HG02623 (cell line): Measurements from ENCODE around the gene RGS19.

Source experiments
- ATAC-seq: cut with Tn5 transposase; IDR thresholded peaks from one replicate; pipeline ENCODE4 v1.9.1; 2021; ENCODE audit warnings: moderate library complexity; ENCODE audit not compliant: unreplicated experiment

Gene RGS19

DNA sequence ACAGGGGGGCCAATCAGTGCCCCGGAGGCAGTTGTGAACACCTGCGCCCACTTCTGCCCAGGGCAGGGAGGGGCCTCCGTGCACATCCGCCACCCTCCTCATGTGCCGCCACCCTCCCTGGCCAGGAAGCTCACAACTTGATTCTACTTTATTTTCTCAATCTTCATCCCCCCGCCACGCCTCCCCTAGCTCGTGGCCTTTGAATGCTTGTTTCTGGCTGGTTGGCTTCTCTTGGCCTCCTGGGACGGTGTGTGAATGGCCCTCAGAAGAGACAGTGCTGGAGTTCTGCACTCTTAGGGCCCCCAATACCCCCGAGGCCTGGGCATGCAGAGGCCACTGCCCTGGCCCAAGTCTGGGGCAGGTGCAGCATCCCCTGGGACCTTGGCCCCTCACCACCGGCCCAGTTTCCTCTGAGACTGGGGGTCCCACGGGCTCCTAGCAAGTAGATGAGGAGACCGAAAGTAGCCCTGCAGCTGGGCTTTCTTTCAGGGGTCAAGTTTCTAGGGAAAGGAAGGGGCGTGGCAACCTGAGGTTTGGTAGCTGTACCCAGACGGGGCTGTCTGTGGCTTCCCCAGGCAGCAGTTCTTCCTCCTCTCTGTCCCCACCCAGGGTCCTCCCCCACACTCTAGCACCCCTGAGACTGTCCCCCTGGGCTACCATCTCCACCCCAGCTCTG lies 1.3 kb downstream of the RGS19 start:
- no peak for ATAC-seq

DNA sequence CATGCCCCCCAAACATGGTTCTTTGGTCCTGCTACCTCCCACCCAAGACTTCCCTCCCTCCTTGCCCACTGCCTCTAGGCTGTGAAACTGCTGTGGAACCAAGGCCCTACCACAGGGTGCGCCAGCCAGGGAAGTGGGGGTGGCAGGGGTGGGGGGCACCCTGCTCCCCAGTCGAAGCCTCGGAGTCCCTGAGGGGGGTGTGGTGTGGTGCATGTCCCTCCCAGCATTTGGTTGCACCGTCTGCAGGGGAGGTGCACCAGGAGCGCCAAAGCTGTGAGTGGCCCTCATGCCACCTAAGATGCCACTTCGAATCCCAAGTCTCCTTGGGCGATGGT lies 1.8 kb downstream of the RGS19 start:
- ATAC-seq = no peak

DNA sequence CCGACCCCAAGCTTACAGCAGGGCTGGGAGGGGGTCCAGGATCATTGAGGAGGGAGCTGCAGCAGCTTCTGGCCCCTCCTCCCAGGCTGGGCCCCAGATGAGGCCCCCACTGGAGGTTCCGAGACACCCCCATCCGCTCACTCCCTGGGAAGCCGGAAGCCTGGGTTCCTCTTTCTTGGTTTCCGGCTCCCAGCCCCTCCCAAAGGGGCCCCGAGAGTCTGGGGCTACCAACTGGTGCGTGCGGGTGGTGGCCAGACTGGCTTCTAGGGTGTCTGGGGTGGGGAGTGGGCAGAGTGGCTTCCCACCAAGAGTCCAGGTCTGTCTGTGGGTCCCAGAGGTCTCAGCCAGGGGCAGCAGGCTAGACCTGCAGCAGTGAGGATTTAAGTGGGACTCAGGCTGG lies 2.2 kb downstream of the RGS19 start:
- ATAC-seq = no peak

DNA sequence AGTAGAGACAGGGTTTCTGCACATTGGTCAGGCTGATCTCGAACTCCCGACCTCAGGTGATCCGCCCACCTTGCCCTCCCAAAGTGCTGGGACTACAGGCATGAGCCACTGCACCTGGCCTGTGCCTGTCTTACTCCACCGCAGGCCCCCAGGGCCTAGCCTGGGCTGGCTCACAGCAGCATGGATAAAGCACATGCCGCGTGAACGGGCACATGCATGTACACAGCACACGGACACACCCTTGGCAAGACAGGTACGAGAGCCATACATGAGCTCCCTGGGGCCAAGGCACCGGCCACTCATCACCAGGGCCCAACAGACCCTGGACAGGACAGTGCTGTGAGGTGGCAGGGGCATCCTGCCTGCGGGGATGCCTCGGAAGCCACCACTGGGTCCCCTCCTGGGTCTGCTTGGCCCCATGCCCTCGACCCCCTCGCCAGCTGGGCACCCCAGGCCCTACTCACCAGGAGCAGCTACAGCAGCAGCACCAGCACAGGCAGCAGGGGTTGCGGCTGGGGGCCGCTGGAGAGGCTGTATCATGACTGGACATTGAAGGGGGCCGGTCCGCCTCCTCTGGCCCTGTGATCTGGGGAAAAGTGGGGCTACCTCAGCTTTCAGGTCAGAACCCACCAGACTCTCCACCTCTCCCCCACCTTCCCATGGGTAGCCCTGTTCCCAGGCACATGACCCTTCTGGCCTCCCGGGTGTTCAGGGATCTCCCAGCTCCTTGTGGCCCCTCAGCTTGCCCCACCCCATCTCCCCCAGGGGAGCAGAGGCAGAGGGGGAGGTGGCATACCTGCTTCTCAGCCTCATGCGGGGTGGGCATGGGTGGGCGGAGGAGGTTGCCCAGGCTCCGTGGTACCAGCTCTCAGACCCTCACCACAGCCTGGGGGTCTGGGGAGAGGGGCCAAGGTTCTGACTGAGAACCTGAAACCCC lies 3.0 kb downstream of the RGS19 start:
- no peak for ATAC-seq

DNA sequence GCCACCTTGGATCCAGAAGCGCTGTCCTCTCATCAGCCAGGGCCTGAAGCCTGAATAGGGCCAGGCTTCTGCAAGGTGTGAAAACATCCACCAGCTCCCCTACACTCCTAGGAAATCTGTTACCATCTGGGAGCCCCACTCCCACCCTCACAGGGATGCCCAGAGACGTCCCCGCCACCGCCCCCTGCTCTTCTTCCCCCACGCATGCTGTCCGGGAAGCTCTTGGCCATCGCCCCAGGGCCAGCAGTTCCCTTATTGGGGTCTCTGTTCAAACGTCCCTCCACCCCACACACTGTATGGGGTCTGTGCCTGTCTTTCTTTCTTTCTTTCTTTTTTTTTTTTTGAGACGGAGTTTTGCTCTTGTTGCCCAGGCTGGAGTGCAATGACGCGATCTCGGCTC lies 3.8 kb downstream of the RGS19 start:
- ATAC-seq = no peak

DNA sequence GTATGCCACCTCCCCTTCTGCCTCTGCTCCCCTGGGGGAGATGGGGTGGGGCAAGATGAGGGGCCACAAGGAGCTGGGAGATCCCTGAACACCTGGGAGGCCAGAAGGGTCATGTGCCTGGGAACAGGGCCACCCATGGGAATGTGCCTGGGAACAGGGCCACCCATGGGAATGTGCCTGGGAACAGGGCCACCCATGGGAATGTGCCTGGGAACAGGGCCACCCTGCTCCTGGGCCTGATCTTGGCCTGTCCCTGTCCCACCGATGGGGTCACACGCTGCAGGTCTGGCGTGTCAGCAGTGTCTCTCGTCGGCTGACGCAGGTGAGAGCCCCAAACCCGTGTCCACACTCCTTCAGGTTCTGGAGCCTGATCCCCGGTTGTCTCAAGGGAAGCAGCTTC lies 4.4 kb downstream of the RGS19 start:
- no peak for ATAC-seq

DNA sequence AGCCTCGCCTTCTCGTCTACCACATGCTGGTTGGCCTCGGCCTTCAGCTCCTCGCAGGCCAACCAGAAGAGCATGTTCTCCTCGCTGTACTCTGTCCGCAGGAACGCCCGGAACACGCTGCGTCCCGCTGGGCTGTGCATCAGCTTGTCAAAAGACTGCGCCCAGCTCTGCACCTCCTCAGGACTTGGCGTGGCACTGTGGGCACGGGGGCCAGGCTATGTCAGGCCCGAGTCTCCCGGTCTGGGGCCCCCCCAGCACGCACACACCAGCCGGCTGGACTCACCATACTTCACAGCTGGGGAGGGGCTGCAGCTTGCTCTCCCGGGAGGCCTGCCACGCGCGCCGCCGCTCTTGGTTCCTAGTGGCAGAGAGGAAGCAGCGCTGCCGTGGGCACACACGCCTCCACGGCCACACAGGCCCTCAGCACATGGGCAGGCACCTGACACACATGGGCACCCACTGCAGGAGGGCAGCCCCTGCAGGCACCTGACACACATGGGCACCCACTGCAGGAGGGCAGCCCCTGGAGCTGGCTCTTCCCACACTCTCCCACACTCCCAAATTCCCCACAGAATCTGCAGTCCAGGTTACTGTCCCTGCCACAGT lies 5.0 kb downstream of the RGS19 start:
- no peak for ATAC-seq

DNA sequence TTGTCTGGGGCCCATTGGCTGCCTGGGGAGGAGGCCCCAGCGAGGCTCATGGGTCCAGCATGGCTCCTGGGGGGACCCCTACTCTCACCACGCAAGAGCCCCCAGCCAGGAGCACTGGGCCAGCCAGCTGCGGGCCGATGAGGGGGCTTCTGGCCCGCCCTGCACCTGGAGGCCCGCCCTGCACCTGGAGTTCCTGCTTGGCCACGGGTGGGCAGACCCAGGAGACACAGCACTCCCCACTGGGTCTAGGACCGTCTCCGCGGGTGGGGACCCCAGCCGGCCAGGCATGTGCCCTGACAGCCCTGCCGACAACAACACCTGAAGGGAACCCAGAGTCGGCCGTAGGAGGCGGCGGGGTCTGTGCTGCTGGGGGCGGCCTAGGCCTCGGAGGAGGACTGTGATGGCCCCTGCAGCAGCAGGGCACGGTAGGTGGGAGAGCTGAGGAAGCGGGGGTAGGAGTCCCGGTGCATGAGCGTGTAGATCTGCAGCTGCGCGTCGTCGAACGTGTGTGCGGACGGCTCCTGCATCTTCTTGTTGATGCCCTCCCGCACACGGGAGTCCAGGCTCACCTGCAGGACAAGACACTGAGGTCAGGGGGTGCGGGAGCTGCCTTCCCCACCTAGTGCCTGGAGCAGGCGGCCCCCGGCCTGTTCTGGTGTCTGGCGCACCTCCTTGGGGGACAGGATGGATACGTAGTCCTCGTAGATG lies 5.7 kb downstream of the RGS19 start:
- ATAC-seq = no peak

DNA sequence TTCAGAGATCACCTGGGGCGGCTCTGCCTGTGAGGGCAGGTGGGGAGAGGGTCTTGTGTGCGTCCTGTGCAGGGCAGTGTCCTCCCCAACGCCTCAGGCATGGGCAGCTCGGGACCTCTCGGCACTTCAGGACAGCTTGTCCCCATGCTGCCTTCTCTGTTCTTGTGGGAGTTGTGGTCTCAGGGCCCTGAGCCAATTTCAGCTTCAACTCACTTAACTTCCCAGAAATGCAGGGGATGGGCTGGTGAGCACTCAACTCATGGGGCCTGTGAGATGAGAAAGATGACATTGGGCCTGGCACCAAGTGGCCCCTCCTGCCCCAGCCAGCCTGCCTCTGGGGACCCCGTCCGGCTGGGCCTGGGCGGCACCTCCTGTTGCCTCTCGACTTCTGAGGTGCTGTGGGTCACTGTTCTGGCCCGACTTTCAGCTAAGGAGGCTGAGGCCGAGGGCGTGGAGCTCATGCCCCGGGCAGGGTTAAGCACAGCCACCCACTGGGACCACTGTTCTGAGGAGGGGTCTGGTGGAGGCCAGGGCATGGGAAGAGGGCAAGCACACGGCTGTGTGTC lies 6.7 kb downstream of the RGS19 start:
- ATAC-seq = no peak

DNA sequence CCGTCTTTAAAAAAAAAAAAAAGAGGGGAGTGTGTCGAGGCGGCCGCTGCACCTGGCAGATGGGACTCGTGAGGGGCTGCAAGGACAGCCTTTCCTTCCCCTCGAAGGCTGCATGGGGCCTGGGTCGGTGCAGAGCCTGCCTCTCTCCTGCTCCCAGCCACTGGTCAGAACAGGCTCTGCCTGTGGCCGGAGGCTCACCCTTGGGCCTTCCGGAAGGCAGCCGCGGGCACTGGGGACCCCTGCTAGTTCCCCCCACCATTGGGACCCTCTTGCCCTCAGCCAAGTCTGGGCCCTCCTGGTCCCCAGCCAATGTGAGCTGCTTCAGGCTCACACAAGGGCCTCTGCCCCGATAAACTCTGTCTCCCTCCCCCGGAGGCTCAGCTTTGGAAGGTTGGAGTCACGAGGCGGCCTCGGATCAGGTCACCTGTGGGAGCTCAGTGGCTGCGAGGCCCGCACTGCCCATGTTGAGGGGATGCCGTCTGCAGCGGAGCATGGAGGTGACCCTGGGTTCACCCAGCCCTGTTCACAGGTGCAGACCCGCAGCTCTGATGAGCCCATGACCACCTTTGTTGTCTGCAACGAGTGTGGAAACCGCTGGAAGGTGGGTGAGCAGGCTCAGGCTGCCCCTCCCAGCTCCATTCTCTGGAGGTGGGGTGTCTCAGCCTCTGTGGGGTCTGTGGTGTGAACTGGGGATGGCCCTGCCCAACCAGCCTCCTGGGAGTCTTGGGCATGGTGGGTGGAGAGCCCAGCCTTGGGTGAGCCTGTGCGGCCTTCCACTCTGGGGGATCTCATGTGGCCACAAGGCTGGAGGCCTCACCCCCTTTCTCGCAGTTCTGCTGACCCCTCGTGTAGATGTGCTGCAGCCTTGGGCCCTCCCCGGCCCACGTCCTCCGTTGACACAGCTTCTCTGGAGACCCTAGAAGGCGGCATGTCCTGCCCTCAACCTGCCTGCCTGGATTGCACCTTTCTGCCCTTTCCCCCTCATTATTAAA lies 7.7 kb downstream of the RGS19 start:
- ATAC-seq = no peak

DNA sequence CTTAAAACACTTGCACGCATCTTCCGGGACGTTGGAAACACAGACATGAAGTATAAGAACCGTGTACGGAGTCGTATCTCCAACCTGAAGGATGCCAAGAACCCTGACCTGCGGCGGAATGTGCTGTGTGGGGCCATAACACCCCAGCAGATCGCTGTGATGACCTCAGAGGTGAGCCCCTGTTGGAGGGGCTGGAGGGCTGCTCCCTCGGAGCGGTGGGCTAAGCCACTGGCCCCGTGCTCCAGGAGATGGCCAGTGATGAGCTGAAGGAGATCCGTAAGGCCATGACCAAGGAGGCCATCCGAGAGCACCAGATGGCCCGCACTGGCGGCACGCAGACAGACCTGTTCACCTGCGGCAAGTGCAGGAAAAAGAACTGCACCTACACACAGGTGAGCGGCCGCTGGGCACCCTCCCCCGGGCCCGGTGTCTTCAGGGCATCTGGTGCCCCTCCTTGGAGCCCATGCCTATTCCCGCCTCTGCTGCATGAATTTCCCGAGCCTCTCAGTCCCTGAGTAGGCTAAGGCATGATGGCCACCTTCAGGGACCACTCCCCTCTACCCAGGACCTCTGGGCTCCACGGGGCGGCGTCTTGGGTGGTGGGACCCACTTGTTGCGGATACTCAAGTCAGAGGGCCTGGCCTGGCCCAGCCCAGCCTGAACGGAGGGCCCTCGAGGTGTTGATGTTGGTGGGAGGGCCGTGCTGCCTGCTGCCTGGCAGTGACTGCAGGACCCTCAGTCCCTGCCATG lies 8.9 kb downstream of the RGS19 start:
- ATAC-seq = no peak

DNA sequence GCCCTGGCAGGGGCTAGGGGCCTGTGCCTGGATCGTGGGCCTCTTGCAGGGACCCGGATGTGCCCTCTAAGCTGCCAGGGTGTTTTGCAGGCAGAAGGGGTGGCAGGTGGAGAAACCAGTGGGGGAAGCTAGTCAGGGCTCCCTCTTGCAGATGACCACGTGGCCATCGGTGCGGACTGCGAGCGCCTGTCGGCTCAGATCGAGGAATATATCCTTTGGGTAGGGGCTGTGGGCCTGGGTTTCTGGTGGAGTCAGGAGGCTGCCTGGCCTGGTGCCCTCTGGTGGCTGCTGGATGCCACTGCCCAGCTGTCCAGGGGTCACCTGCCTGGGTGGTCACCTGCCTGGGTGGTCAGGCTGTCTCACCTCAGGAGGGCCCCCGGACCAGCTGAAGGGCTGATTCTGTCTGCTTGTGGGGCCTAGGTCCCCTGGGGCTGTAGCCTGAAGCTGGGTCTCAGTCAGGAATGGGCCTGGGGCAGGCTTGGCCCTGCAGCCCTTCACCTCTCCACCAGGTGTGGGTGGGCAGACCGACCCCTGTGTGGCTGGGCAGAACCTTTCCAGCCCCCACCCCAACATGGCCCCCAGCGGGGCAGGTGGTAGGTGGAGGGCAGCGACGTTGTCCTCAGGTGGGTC lies 9.6 kb downstream of the RGS19 start:
- ATAC-seq = no peak

DNA sequence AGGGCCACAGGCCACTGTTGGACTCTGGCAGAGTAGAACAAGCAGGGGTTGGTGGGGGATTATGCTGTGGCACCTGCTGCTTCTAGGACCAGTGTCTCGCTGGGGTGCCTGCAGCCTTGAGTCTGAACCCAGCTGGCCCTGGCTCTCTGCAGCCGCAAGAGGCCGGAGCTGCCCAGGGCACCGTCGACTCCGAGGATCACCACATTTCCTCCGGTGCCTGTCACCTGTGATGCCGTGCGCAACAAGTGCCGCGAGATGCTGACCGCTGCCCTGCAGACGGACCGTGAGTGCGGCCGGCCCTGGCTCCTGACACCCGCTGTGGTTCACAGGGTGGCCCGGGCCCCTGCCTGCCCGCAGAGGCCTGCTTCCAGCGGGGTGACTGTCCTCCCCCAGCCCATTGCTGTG lies 10.1 kb downstream of the RGS19 start:
- no peak for ATAC-seq

DNA sequence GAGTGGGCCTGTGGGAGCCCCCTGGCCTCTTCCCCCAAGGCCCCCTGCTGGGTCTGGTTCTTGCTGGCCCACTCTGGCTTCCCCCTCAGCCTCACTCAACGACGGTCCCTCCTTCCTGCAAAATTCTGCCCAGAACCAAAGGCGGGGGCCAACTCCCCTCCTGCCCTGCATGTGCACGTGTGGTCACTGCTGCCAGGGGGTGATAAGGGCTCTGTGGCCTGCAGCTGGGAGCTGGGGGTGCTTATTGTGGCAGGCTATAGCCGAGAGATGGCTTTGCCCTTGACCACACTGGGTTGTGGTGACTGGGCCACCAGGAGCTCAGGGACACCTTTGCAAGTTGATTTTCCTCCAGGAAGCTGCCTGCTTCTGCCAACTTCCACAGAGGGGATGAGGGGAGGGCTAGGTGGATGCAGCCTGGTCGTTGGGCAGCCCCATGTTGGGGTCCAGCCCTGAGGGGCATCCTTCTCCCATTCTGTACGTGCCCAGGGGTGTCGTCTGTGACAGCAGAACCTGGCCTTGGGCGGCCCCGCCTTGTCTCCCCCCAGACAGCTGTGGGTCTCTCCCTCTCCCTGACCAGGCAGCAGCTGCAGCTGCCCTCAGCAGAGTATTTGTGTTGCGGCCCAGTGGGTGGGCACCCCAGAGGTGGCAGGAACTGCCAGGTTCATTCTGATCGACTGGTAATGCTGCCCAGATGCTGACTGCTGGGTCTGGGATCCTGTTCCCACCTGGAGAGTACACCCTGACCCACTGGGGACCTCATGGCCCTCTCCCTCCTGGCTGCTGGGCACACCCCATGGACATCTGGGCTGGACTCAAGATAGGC lies 10.7 kb downstream of the RGS19 start:
- ATAC-seq = no peak

DNA sequence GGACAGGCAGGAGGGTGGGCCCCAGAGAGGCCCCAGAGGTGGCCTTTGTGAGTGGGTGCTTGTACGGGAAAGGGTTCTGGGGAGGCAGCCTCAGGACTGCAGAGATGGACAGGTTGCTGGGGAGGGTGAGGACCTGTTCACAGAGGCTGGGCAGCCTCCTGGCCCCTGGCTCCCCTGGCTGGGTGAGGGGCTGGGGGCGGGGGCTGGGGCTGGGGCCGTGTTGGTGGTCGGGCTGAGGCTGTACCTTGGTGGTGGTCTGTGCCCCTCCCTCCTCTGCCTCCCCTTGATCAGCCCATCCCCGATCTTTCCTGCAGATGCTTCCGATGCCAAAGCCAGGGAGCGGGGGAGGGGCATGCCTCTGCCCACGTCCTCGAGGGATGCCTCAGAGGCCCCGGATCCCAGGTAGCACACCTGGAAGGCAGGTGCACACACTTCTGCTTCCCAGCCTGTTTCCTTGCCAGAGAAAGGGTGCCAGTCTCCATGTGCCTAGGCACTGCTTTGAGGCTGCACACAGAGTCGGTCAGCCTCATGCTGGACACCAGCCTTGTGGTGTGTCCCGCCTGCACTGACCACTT lies 11.5 kb downstream of the RGS19 start:
- ATAC-seq = no peak

DNA sequence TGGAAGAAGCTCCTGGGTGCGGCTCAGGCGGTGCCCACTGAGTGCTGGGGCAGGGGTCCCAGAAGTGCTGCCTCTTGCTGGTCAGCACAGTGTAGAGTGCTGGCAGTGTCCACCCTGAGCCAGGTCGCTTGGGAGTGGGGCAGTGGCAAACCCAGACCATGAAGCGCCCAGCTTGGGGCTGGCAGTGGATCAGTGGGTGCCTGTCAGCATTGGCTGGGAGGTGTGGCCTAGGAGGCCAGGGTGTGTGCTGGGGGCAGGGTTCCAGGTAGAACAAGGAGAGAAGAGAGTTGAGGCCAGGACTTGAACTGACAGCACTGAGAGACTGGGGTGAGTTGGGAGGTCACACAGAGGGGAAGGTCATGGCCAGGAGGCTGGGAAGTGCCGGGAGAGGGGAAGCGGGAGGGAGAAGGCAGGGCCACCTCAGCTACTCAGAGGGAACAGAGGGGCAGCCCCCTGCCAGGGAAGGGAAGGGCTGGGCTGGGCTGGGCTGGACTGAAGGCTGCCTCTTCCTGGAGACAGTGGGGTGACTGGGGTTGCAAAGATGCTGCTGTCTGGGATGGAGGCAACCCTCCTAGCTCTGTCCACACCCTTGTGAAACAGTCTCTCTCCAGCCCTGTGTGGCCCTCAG lies 12.2 kb downstream of the RGS19 start:
- no peak for ATAC-seq

DNA sequence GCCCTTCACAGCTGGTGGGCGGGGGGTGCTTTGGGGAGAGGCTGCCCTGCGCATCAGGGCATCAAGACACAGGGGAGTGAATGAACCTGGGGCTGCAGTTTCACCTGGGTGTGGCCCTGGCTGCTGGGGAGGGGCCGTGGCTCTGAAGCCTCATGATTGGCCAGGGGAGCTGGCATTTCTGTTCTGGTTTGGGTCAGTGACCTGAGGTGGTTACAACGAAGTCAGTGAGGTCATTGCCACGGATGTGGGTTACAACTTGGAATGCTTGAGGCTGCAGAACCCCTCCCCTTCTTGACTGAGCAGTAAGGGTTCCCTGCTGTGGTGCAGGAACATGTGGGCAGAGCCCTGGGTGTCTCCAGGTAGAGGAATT lies 13.4 kb downstream of the RGS19 start:
- no peak for ATAC-seq
